Stimulated activated CD4-positive, alpha-beta T cell treated with anti-CD3 and anti-CD28 coated beads, Interleukin-2, amount 100 ng/mL, for 24 hours (primary cell): ENCODE data around the gene GIMAP7.
"Not testable (repeated sequence)": the region's sequence is repeated elsewhere in the genome, so short reads cannot be mapped to it uniquely, and the experiment has no call there.

Experiments
- DNase-seq, 2 donors: peaks; one replicate each; pipeline ENCODE4 v3.0.0-alpha.2; 2020

GIMAP7 gene

DNA sequence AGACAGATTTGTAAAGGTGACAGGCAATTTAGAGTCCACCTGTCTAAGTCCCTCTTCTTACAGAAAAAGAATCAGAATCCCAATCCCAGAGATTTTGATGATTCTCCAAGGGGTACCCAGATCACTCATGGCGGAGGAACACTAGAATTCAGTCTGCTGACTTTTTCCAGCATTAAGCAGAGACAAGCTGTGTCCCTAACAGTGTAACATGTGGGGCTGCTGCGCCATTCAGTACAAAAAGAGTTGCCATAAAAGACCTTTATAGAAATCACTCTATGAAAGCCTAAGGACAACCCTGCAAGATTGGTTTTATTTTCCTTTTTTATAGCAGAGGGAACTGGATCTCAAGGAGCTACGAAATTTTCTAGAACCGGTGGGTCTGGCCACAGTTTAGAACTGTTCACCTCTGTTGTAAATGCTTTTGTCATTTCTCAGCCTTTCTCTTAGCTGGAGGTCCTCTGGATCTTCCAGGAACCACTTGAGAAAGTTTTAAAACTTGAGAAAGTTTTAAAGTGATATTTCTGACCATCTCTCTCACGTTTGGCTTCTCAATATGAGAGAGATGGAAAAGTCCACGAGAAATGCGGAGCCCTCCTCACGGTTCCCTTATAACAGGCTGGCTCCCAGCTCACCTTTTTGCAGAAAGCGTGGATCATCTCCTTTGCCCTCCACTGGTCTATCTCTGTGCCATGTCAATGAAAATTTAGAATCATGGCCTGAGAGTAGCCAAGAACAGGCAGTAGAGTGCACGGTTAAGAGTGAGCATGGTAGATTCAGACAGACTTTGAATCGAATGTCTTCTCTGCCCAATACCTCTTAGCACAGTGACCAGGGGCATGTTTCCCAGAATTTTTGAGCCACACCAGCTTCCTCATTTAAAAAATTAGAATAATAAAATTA is 826 bp downstream of the GIMAP7 start:
- no peak for DNase-seq

DNA sequence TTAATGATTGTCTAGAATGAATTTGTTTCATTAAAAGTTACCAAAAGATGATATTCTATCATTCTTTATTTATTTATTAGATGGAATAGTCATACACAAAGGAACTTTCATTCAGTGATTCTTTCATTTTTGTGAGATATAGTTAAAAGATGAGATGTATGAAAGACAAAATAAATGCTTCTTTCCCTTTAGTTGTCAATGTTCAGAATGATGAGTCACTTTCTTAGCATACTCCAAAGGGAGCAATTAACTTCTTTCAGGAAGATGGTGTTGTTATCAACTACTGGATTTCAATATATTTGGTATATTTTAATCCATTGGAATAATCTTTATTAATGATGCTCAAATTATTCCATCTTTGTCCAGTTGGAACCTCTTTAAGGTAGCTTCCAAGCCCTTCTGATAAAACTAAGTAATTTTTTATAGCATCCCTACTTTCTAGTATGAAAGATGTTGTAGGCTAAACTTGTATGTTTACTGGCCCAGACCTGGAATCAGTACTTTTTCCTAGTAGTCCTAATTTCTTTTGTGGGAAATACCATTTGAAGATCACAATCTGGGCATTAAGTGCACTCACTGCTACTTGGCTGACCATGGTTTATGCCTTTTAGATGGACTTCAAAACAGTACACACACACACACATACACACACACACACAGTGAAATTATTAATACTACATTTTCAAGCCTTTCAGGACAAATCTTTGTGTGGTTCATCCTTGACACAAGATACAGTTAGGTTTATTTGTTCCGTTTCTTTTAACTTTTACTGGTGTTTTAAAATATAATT is 2.5 kb downstream of the GIMAP7 start:
- DNase-seq, result no peak

DNA sequence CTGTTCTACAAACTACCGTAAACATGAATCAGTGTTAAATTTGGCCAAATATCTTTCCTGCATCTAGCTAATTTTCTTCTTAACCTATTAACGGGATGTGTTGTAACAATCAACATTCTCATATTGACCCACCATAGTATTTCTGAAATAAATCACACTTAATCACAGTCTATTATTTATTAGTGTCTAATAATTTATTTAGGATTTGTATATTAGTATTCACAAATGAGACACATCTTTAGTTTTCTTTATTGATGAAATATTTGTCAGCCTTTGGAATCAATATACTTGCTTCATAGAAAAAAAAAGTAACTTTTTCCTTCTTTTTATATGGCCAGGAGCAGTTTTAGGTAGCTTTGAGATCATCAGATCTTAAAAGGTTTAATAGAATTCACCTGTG is 4.6 kb downstream of the GIMAP7 start:
- DNase-seq, result no peak

DNA sequence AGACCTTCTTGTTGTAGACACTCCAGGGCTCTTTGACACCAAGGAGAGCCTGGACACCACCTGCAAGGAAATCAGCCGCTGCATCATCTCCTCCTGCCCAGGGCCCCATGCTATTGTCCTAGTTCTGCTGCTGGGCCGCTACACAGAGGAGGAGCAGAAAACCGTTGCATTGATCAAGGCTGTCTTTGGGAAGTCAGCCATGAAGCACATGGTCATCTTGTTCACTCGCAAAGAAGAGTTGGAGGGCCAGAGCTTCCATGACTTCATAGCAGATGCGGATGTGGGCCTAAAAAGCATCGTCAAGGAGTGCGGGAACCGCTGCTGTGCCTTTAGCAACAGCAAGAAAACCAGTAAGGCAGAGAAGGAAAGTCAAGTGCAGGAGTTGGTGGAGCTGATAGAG is 5.5 kb downstream of the GIMAP7 start:
- DNase-seq, result peak in 1 of 2 donors; percentile 47

DNA sequence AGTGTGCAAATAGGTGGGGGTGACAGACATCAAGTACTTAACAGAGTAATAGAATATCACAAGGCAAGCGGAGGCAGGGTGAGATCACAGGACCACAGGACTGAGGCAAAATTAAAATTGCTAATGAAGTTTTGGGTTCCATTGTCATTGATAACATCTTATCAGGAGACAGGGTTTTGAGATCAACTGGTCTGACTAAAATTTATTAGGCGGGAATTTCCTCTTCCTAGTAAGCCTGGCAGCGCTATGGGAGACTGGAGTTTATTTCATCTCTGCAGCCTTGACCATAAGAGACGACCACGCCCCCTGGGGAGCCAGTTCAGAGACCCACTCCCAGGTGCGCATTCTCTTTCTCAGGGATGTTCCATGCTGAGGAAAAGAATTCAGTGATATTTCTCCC is 8.3 kb downstream of the GIMAP7 start:
- not testable (repeated sequence) for DNase-seq

DNA sequence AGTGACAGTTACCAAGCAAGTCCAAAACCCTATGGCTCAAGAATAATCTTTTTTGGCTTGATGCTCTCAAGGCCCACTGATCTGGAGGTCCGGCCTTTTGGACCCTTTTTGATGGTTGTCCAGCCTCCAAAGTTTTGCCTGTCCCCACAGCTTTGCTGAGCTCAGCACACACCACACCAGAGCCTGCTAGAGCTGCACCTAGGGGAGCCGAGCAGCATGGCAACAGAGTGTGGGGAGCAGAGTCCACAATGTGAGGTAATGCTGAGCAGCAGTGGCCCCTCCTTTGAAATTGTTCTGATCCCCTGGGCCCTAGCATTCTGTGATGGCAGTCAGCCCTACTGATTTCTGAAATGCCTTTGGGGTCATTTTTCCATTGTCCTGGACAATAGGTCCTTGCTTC is 9.3 kb downstream of the GIMAP7 start:
- no peak for DNase-seq

DNA sequence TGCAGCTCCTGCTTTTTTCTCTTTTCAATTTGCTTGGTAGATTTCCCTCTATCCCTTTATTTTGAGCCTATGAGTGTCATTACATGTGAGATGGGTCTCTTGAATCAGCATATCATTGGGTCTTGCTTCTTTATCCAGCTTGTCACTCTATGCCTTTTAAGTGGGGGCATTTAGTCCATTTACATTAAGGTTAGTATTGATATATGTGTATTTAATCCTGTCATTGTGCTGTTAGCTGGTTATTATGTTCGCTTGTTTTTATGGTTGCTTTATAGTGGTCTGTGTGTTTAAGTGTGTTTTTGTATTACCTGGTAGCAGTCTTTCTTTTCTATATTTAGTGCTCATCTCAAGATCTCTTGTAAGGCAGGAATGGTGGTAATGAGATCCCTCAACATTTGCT is 17.0 kb downstream of the GIMAP7 start:
- no peak for DNase-seq

DNA sequence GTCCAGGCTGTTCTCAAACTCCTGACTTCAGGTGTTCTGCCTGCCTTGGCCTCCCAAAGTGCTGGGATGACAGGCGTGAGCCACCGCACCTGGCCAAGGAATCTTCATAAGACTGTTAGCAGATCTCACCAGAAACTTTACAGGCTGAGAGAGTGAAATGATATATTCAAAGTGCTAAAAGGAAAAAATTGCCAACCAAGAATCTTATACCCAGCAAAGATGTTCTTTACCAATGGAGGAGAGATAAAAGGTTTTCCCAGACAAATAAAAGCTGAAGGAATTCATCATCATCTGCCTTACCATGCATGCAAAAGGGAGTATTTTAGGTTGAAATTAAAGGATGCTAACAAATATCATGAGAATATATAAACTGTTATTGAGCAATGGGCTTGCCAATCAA is 23.6 kb downstream of the GIMAP7 start:
- no peak for DNase-seq

DNA sequence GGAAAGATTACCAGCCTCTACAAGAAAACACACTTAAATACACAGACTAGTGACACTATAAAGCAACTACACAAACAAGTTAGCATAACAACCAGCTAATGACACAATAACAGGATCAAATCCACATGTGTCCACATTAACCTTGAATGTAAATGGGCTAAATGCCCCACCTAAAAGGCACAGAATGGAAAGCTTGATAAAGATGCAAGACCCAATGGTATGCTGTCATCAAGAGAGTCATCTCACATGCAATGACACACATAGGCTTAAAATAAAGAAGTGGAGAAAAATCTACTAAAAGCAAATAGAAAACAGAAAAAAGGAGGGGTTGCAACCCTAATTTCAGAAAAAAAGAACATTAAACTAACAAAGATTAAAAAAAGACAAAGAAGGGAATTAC is 38.5 kb downstream of the GIMAP7 start:
- DNase-seq, result no peak

DNA sequence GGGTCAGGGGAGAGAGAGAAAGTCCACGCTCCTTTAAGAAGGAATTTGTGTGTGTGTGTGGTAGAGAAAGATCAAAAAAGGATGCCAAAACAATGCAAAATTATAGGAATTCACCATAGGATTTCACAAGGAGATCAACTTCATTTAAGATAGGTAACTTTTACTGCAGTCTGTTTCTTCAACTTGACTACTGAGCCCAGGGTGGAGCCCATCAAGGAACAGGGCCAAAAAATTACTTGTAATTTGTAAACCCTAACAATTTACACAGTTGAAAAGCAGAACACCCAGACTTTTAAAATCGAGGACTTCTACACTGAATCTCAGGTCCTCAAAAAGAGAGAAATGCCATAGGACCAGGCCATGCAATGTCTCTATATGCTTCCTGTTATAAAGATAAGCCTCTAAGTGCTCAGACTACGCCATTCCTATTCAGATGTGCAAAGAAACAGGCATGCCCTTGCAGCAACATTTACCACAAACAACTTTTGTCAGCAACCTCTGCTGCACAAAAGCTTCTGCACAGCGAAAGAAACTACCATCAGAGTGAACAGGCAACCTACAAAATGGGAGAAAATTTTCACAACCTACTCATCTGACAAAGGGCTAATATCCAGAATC is 42.0 kb downstream of the GIMAP7 start:
- DNase-seq, result no peak

DNA sequence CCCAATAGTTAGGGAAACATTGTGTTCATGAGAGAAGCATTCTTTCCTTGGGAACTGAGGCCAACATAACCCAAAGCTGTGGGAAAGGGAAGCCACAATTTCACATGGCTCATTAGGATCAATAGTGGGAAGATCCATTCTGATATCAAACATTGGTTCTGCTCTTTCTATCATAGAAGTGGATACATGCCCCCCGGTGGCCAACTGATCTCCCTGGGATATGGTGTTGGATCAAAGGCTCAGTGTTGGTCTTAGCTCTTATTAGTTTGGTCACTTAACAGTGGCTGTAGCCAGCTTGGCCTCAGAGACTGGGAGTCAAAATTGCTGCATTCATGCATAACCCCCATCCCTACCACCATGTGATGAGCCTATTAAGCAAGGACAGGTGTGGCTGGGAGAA is 45.8 kb downstream of the GIMAP7 start:
- DNase-seq, result peak in 1 of 2 donors; percentile 27

DNA sequence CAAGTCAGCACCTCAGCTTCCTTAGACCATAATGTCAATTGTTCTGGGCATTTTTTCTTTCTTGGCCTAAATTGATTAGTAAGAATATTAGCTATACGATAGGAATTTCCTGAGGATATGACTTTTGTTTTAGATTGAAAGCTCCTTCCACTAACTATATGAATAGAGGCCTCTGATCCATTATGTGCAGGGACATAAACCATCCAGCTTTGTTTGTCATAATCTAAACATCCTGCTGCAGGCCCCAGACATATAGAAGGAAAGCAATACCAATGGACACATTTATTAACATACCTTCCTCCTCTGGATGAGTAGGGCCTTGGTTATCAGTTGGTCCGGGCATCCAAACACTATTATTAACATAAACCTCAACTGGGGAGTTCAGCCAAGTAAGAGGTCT is 48.2 kb downstream of the GIMAP7 start:
- DNase-seq, result no peak

DNA sequence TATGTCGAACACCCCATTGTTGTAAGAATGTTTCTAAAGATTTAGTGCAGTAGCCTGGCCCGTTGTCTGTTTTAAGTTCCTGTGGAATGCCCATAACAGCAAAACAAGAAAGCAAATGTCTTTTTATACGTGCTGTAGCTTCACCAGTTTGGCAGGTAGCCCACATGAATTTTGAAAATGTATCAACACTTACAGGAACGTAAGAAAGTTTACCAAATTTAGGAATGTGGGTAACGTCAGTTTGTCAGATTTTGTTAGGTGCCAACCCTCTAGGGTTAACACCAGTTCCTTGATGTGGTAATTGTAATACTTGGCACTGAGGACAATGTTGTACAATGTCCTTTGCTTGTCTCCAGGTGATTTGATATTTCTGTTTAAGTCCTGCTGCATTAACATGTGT is 49.3 kb downstream of the GIMAP7 start:
- no peak for DNase-seq

DNA sequence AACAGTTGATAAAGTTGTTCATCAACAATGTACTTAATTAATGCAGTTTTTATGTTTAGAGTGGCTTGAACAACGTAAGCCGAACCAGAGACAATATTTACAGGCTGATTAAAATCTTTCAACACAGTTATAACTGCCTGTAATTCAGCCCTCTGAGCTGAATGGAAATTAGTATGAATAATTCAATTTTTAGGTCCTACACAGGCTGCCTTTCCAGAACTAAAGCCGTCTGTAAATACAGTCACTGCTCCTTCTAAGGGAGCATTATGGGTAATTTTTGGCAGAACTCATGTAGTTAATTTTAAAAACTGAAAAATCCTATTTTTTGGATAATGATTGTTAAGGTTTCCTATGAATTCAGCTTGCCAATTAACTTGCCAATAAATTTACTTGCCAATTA is 49.9 kb downstream of the GIMAP7 start:
- no peak for DNase-seq

DNA sequence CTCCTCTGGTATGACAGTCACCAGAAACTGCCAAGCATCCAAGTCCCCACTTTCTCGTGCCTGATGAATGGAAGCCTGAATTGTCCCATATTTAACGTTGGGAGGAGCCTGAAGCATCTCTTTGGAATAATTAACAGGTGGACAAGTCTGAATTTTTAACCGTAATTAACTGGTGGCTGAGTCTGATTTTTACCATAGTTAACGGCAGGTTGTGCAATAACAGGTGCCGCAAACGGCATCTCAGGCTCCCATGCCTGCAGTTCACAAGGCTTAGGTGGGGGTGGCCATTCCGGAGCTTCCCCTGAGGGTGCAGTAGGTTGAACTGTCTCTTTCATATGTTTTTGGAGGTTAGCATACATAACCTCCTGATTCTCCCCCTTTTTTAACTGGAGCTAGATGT is 50.6 kb downstream of the GIMAP7 start:
- DNase-seq, result no peak

DNA sequence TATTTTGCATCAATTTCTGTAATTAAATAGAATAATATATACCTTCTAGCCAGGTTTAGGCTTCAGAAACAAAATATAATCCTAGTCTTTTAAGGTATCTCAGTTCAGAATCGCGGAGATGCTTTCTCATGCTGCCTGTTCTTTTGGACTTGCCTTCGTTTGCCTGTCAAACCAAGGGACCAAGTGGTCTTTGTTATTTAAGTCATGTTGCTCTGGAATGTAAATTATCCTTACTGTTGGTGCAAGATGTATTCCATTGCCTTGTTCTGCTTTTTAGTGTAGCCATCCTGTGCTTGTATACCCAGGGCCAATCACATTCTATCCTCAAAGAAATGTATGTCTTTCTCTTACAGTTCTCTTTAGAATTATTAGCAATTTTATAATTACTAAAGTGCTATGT is 51.5 kb downstream of the GIMAP7 start:
- no peak for DNase-seq

DNA sequence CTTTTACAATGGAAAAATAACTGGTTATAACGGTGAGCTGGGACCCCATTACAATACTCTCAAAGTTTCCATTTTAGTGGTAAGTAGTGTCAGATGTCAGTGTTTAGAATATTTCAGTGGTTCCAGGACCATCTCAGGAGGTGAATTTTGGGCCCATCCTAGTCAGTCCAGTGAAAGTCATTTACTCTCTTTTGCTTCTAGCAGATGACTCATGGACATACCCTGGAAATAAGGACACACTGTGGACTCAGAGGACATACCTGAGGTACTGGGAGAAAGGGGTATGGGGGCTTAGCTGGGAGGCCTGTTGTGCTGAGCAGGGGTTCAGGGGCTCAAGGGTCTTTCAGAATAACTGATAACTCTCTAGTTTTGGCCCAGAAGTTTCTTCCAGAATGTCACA is 51.9 kb downstream of the GIMAP7 start:
- DNase-seq, result no peak

DNA sequence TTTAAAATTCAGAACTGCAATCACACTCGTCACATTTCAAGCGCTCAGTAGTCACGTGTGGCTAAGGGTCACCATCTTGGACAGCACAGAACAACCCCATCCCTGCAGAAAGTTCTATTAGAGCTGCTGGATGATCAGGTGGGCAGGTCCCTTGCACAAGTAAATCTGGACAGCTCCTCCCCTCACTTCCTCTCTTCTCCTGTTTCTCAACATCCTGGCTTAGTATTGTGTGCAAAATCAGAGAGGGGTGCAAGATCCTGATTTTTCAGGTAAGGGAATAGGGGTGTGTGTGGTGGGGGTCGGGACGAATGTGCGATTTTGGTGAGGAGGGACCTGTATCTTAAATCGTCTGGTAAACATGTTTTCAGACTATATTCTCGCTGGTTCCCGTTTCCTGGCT is 52.5 kb downstream of the GIMAP7 start, which contains the start of gene GIMAP4:
TSS of gene GIMAP4 (plus strand) at position 222 of the 400 bp plus-strand sequence. CDS start 2,512 bp downstream, outside the sequence.
- DNase-seq, result no peak

DNA sequence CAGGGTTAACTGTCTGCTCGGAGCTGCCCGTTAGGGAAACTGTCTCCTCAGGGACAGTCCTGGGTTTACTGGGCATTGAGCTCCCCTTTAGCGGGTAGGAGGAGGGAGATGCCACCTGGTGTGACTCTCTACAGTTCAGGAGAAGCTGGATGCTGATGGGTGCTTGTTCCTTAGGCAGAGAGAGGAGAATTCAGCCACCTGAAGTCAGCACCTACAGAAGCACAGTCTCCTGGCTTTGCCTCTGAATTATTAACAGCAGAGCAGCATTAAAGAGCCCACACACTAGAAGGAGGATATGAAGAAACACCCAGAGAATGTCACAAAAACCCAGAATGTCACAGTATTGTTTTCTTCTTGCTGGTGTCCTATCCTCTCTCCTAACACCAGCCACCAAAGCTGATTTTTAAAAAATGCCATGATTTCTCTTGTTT is 53.2 kb downstream of the GIMAP7 start:
- DNase-seq, result no peak

DNA sequence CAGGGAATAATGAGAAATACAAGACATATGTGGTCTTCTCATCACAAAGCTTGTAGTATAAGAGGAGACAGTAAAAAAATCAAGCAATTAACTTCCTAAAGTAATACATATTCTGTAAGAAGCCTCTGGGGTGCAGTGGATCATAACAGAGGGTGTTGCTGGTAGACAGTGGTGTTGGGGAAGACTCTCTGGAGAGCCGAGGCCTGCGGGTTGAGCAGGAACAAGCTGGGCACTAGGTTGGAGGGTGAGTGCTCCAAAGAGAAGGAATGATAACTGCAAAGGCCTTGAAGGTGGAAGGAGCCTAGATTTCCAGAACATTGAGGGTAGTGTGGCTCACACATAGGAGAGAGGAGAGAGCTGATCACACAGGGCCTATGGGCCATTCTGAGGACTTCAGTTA is 54.0 kb downstream of the GIMAP7 start:
- DNase-seq, result peak in 1 of 2 donors; percentile 26

DNA sequence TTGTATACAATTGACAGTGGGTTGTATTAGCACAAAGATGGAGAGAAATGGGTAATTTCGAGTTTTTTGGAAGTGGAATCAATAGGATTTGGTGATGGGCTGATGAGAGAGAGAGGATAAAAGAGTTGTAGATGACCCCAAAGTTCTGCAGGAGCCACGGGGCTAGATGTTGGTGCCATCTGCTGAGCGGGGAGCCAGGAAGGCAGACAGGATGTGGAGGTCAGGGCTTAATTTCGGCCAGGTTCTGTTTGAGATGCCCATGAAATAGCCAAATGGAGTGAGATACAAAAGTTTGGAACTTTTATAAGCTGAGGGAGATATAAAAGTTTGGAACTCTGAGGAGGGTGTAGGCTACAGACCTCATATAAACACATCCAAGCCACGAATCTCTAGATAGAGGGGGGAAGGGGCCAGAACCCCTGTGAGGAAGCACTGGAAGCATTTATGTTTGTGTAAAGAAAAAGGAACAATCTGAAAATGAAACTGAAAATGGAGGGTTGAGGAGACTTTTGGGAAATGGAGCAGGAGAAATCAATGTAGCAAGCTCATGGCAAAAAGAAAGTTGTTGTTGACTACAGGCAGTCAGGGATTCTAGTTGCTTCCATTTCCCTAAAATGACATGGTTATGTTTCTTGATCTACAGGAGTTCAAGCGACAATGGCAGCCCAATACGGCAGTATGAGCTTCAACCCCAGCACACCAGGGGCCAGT is 54.7 kb downstream of the GIMAP7 start:
- DNase-seq, result no peak
